NOMO-1 treated with DMSO at 0.1 percent for 48 hours (cell line): Measurements from ENCODE around the gene FIP1L1.
"Not testable (repeated sequence)": the region's sequence is repeated elsewhere in the genome, so short reads cannot be mapped to it uniquely, and the experiment has no call there.

ENCODE experiments used
- DNase-seq: peaks from one replicate; lab custom pipeline; 2025; ENCODE audit not compliant: unreplicated experiment; lab: John Stamatoyannopoulos, UW

FIP1L1 gene

GRCh38 chr4:53466576-53466975, 89.1 kb downstream of the FIP1L1 start:
- not testable (repeated sequence) for DNase-seq

GRCh38 chr4:53476232-53477037, 99.0 kb downstream of the FIP1L1 start:
- no peak for DNase-seq

DNA sequence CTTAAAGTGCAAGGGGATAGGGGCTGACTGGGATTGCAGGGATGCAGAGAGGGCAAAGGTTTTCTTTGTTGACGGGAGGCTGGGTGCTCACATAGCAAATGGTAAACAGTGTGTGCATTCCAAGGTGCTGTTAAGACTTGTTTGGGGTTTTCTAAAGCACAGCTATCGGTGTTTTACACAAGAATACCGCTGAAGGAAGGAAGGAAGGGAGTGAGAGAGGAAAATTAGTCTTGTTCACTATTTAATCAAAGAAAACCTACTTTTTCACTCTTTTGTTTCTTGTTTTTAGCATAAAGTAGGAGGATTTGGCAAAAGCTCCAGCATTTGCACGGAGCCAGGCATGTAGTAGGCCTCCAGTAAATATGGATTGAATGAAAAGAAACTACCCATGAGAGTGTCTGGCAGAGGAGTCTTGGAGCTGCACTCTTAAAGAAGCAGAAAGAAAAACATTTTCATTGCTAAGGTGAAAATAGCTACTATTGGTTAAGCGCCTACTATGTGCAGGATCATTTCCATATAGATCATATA, 99.7 kb downstream of the FIP1L1 start:
- no peak for DNase-seq

GRCh38 chr4:53477636-53478035, 100.2 kb downstream of the FIP1L1 start:
- DNase-seq = no peak

DNA sequence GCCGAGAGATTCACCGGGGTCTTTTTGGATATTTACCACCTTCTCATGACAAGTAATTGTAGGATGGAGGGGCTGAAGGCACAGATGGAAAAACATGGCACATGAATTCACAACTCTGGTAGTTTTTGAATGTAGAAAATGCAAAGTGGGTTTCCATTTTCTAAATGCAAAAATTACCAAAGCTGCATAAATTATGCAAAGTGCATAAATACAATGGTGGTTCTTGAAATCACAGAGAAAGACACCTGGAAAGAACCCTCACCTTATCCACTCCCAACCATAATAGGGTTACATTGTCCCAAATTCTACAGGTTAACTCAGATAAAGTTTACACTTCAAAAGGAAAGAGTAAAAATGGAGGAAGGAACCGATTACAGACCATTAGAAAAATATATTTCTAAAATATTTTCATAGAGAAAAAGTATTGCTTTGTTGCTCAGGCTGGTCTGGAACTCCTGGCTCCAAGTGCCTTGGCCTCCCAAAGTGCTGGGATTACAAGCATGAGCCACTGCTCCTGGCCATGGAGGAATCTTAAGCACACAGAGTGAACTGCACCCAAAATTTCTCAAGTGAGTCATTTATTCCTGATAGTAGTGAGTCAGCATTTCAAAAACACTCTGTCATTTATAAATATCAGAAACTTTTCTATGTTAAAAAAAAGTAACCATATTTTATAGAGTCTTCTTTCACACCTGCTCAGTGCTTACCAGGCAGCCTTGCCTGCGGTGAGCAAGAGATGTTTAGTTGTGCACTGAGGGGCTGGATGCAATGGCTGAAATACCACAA, 101.4 kb downstream of the FIP1L1 start:
- DNase-seq = no peak

GRCh38 chr4:53479736-53480525, 102.5 kb downstream of the FIP1L1 start:
- DNase-seq = no peak

DNA sequence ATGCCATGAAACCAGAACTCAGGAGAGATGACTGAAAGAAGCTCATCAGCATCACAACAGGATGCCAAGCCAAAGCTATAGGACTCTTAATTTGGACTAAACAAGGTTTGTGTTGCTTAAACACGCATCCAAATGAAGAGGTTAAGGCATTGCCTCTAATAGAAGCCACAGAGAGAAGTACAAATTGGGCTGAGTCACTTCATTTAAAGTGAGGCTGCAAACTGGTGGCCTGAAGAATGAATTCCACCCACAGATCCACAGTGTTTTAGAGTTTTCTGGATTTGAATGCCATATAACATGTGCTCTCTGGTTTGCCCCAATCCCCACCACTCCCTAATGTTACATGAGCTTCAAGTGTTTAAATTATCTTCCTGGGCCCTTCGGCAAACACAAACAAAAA, 103.5 kb downstream of the FIP1L1 start:
- no peak for DNase-seq

DNA sequence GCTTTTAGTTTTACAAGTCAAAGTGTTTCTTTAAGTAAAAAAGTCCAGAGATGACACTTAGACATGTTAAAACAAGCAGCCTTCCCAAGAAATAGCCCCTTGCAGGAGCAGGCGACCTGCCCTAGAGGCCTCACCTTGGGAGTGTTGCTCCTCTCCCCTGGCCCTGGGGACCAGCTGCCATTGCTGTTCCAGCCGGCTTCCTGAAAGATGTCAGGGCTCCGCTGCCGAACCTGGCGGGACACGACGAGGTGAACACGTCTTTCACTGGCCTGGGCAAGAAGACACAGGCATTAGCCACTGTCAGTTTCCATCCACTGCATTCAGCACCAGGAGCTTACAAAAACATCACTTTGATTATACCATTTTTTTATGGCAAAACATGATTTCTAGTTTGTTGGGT, 104.1 kb downstream of the FIP1L1 start:
- DNase-seq = no peak

DNA sequence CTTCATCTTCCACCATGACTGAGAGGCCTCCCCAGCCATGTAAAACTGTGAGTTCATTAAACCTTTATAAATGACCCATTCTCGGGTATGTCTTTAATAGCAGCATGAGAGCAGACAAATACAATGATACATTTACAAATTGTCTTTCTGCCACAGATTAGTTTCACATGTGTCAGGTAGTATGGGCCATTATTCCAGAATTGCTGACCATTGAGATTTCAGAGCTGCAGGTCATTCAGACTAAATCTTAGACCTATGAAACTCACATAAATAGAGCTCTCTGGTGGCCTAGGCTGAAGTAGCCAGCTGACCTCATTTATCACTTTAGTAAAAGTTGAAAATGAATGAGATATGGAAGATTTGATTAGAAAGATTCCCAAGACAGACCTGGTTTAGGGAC, 105.8 kb downstream of the FIP1L1 start:
- no peak for DNase-seq

GRCh38 chr4:53484911-53485657, 107.6 kb downstream of the FIP1L1 start:
- DNase-seq = no peak

DNA sequence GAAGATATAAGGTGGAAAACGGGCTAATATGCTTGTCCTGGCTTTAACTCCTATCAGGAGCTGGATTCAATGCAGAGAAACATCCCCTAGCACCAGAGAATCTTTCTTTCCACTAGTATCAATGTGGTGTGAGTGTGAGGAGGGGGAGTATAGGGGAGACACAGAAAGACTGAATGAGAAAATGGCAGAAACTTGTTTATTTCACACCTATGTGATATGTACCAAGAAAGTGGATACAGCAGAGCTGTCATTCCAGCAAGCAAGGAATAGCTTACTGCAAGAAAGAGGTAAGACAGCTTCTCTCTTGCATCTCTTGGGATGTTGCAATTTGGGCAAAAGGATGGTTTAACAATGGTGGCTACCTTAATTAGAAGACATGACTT, 108.2 kb downstream of the FIP1L1 start:
- no peak for DNase-seq

GRCh38 chr4:53487766-53488165, 110.3 kb downstream of the FIP1L1 start:
- no peak for DNase-seq

DNA sequence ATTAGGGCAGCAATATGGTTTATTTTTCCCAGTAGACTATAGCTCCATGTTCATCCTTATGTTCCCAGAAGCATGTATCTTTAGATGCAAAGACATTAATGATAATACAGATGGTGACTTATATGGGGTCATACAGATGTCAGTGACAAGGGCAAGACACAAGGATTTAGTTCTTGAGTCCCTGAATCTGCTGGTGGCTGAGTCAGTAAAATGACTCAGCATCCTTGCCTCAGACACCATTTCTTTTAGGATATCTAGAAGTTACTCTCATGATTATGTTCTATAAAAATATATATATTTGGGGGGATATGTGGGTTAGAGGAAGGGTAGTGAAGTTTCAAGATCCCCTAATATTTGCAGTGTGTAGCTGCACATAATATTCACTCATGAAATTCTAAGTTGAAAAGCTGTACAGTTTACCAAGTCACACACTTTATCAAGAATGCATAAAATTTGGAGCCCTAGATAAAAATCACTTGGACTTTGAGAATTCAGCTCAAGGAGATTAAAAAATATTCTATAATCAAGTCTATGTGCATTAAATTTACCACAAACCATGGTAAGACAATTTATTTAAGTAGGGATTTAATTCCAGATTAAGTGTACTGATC, 111.9 kb downstream of the FIP1L1 start:
- no peak for DNase-seq

DNA sequence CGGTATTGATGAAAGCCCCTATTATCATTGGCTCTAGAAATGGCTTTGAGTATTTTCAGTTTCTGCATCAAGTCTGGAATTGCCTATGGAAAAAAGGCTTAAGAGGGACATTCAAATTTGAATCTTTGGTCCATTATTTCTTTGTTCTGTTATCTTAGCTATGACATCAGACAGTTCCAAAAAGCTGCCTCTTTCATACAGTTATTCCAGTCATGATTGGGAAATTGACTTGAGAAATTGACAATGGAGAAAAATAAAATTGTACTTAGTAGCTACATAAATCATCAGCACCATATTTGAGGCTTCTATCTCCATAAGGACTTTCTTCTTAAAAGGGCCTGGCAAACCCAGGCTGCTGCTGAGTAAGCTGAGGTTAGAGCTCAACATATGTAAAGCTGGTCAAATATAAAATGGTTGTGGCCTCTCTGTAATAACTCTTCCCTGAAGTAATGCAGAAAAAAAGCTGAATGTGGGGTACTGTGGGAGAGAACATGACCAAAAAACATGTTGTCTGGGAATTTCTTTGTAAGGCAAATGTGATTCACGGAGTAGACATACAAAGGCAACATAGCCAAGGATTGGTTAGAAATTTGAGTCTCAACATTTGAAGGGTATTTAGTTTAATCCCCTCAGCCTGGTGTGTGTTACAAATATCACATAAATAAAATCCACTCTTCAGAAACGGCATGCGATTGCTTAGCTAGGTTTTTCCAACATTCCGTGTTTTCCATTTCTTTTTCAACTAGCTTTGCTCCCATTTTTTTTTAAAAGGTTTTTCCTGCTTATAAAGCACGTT, 112.9 kb downstream of the FIP1L1 start:
- no peak for DNase-seq

DNA sequence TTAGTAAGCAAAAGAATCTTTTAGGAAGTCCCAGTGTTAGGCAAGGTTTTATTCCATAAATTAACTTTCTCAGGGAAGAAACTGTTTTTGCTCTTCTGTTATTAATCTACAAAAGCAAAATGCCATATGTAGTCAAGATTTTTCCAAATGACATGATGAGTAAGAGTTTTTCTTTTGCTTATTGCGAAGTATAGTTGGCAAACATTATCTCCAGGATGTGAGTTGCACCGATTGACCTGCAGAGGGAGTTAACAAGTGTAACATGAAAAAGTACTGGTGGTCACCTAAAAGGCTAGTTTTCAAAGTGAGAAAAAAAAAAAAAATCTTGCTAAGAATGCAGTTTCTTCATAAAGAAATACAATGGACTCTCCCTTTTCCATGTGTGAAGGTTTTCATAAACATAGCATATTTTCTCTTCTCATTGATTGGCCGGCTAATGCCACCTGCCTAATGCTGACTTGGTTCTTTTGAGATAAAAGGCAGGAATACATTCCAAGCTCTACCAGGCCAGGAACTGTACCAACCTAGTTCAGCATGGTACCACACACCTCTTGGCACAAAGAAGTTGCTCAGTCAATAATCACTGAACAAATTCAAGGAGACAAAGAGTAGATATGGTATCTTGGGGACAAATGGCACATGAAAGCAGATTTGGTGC, 113.7 kb downstream of the FIP1L1 start:
- DNase-seq = peak; percentile 47

DNA sequence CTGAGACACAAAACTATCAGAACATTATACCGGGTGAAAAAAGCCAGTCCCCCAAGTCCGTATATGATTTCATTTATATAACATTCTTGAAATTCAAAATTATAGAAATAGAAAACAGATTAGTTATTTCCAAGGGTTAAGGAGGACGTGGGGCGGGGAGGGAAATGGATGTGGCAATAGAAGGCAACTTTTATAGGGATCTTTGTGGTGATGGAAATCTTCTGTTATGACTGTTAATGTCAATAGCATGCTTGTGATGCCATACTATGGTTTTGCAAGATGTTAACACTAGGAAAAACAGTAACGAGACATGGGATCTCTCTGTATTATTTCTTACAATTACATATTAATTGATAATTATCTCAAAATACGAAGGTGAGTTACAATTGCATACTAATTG, 117.4 kb downstream of the FIP1L1 start:
- no peak for DNase-seq

DNA sequence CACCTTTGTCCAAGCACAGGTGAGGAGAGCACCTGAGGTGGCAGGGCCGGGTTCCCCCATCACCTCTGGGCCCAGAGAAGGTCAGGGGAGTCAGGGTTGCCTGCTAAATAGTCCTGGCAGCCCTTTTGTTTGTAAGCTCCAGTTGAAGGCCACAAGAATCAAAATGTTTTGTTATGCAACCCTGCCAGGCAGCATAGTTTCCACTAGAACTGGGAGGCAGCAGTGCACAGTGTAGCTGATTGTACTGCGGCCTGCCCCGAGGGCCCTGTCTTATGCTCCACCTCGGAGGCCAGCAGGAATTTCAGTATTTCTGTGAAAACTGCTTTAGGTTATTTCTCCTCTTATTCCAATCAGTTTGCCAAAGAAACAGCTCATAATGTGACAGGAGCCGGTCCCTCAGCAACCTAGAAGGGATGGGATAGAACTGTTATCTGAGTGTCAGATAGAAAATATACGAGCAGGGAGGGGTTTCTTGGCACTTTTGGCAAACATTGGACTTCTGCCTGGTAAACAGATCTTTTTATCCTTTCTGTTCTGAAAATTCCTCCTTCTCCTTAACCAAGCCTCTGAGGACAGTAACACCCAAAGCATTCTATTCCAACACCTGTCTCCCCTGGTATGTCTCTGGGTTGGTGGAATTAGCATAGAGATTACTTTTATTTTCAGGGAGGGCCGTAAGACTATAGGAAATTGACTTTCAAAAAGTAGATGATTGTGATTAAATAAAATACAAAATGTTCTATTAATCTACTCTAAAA, 120.2 kb downstream of the FIP1L1 start:
- DNase-seq = no peak

DNA sequence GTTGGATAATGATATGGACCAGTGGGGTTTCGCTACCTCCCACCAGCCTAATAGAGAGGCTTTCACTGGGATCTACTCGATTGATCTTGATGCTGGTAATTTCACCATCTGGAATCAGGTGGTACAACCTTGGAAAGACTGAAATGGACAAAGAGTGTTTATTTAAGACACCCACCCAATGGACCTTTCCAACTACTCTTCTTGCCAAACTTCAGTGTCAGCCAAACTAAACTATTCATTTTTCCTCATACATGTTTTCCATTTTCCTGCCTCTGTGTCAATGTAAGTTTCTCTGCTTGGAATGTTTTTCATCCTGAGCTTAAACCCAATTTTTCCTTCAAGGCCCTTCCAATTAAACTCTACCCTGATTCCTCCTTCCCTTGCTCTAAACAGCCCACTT, 121.3 kb downstream of the FIP1L1 start:
- DNase-seq = no peak
